ENCODE data around the gene PRDM16.

The PRDM16 gene

DNA sequence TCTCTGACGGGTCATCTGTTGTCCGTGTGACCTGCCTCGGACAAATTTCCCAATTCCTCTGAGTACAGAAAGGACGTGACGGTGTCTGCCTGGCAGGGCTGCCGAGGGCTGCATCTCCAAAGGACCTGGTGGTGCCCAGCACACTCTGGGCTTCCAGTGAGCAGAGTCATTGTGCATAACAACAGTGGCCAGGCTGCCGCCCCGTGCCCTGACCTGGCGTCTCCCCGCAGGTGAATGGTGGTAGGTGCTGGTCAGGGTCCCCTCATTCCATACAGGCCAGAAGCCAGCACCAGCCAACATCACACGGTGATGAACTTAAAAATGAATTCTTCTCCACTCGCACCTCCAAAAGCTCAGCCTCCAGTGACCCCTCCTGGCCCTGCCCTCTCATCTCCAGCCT, 28.2 kb downstream of the PRDM16 start:
- Histone ChIP-seq H3K4me1 (ENCODE audit: insufficient read depth, low read length) (no peaks in the 10 kb centered on the region), H3K9me3 (ENCODE audit: control insufficient read depth, insufficient read depth, low read length) (no peaks in the 10 kb centered on the region), H3K9ac (ENCODE audit: low read depth, low read length) (no peak overlapping the region), H3K36me3 (ENCODE audit: insufficient read depth, low read length) (no peaks in the 10 kb centered on the region)

- no peaks in the 10 kb centered on the region for H3K36me3 ChIP-seq (ENCODE audit: insufficient read depth, low read length)
- H3K4me1 ChIP-seq (ENCODE audit: insufficient read depth, low read length): no peaks in the 10 kb centered on the region
- no peak overlapping the region for H3K9ac ChIP-seq (ENCODE audit: low read depth, low read length)
- no peaks in the 10 kb centered on the region for H3K9me3 ChIP-seq (ENCODE audit: control insufficient read depth, insufficient read depth, low read length)
These were observed 28.9 kb downstream of the PRDM16 start for GRCh38 chr1:3097861-3098260.

DNA sequence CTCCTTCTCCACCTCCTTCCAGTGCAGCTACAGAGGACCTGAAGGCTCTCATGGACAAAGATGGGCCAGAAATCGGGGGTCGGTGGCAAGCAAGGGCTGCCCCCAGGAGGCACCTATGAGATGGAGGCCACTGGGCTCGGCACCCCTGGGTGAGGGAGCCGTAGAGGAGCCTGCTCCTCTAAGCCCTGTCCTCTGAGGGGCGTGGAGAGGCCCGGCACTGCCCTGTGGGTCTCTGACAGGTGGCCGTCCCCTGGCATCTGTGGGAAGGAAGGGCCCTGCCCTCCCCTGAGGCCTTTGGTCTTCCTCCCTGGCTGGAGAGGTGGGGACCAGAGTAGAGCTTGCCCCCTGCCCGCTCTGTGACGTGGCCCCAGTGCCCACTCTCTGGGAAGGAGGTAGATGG, 30.9 kb downstream of the PRDM16 start:
- no peak overlapping the region for H3K9ac ChIP-seq (ENCODE audit: low read depth, low read length)
- H3K4me1 ChIP-seq (ENCODE audit: insufficient read depth, low read length): peaks cover 3% of the 10 kb centered on the region; the same call in 1 of the 2 replicates
- H3K36me3 ChIP-seq (ENCODE audit: insufficient read depth, low read length): no peaks in the 10 kb centered on the region
- H3K9me3 ChIP-seq (ENCODE audit: control insufficient read depth, insufficient read depth, low read length): no peaks in the 10 kb centered on the region

DNA sequence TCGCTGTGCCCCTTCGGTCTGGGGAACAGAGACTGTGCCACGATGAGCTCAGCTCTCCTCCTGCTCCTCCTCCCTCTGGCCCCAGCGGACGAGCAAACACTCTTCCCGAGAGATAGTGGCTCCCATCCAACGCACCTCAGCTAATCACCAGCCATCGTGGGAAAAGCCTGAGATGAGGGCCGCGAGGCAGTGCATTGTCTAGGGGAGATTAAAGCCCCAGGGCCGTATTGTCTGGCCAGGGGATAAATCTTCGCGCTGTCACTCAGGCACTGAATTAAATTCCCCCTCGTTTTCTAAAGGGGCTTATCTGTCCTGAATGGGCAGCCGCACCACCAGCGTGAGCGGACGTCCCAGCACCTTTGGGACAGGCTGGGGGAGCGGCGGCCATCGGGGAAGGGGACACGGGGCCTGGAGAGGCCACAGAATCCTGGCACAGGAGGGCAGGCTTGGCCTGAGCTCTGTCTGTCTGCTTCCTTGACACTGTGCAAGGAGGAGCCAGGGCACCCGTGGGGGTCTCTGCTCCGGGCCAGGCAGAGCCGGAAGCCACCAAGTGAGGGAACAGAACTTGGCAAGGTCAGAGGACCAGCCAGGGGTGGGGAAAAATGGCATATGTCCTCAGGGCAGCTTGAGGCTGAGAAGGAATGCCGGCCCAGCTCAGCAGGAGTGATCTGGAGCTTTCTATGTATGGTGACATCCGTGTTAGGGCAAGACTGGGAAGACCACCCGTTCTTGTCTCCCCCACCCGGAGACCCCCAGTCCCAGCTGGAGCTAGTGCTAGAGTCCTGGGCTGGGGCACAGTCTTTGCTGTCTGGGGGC, 32.3 kb downstream of the PRDM16 start:
- Histone ChIP-seq H3K9me3 (ENCODE audit: control insufficient read depth, insufficient read depth, low read length) (no peaks in the 10 kb centered on the region), H3K4me1 (ENCODE audit: insufficient read depth, low read length) (peaks cover 9% of the 10 kb centered on the region; the same call in 1 of the 2 replicates), H3K9ac (ENCODE audit: low read depth, low read length) (no peak overlapping the region), H3K36me3 (ENCODE audit: insufficient read depth, low read length) (no peaks in the 10 kb centered on the region)

GRCh38 chr1:3102641-3103040, 33.6 kb downstream of the PRDM16 start:
- H3K9ac ChIP-seq (ENCODE audit: low read depth, low read length): no peak overlapping the region
- peaks cover 9% of the 10 kb centered on the region; the same call in 1 of the 2 replicates for H3K4me1 ChIP-seq (ENCODE audit: insufficient read depth, low read length)
- no peaks in the 10 kb centered on the region for H3K36me3 ChIP-seq (ENCODE audit: insufficient read depth, low read length)
- peaks cover under 1% of the 10 kb centered on the region; the same call in 1 of the 2 replicates for H3K9me3 ChIP-seq (ENCODE audit: control insufficient read depth, insufficient read depth, low read length)

DNA sequence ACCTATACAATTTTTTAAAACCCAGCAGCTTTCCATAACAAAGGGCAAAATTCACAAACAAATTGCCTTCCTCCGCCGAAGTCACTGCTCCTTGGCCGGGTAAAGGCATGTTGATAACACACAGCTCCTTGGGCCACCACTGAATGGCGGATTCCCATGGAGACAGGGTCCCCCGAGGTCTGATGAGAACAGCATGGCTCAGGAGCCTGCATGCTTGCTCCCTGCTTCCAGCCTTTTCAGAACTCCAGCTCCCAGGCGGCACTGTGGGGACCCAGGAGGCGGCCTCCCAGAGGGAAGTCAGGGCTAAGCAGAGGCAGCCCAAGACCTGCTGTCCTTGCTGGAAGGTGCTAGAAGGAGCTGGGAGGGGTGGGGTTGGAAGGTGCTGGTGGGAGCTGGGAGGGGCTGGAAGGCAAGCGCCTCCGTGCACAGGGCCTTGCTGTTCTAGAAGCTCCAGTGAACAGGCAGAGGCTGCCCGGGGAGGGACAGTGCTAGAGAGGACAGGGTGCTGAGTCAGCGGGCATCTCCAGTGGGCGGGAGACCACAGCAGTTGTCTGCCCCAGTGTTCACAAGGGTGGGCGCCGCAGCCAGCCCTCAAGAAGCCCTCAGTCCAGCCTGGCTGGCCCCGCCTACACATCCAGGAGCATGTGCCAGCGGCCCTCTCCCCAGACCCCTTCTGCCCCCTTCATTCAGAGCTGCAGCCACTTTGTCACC, 35.1 kb downstream of the PRDM16 start:
- Histone ChIP-seq H3K9me3 (ENCODE audit: control insufficient read depth, insufficient read depth, low read length) (peaks cover 5% of the 10 kb centered on the region; the same call in 1 of the 2 replicates), H3K9ac (ENCODE audit: low read depth, low read length) (no peak overlapping the region), H3K36me3 (ENCODE audit: insufficient read depth, low read length) (no peaks in the 10 kb centered on the region), H3K4me1 (ENCODE audit: insufficient read depth, low read length) (peaks cover 9% of the 10 kb centered on the region; the same call in 1 of the 2 replicates)

DNA sequence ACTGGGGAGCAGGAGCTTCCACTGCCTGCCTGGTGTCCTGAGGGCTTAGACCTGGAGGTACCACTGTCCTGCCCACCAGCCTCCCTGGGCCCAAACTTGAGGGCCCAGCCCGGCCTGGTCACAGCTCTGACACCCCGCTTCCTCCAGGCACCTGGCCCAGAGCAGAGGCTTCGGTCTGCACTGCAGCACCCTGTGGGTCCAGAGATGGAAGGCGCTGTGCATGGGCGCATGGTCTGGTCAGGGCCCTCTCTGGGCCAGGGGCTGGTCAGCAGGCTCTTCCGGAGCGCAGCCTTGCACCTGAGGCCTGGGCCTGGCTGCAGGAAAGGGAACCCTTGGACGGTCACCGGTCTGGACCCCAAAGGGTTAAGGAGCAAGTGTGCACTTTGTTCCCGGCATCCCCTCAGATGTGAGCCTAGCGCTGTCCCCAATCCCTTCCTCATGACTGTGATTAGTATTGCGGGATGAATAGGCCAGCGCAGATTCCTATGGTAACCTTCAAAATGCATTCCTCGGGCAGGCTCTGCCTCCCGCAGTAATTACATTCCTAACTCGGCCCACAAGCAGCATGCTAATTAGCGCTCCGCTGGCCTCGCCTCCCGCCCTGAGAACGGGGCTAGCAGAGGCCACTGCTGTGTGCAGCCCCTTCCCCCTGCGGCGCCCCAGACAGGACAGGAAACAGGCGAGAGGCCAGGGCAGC, 36.3 kb downstream of the PRDM16 start:
- Histone ChIP-seq H3K36me3 (ENCODE audit: insufficient read depth, low read length) (no peaks in the 10 kb centered on the region), H3K9ac (ENCODE audit: low read depth, low read length) (no peak overlapping the region), H3K4me1 (ENCODE audit: insufficient read depth, low read length) (peaks cover 9% of the 10 kb centered on the region; the same call in 1 of the 2 replicates), H3K9me3 (ENCODE audit: control insufficient read depth, insufficient read depth, low read length) (peaks cover 5% of the 10 kb centered on the region; the same call in 1 of the 2 replicates)

- peaks cover 9% of the 10 kb centered on the region; the same call in 1 of the 2 replicates for H3K4me1 ChIP-seq (ENCODE audit: insufficient read depth, low read length)
- no peak overlapping the region for H3K9ac ChIP-seq (ENCODE audit: low read depth, low read length)
- no peaks in the 10 kb centered on the region for H3K36me3 ChIP-seq (ENCODE audit: insufficient read depth, low read length)
- H3K9me3 ChIP-seq (ENCODE audit: control insufficient read depth, insufficient read depth, low read length): peaks cover 5% of the 10 kb centered on the region; the same call in 1 of the 2 replicates
These were observed 37.2 kb downstream of the PRDM16 start for GRCh38 chr1:3106216-3106615.

- Histone ChIP-seq H3K4me1 (ENCODE audit: insufficient read depth, low read length) (peaks cover 9% of the 10 kb centered on the region; the same call in 1 of the 2 replicates), H3K9me3 (ENCODE audit: control insufficient read depth, insufficient read depth, low read length) (peaks cover 5% of the 10 kb centered on the region; the same call in 1 of the 2 replicates), H3K36me3 (ENCODE audit: insufficient read depth, low read length) (no peaks in the 10 kb centered on the region), H3K9ac (ENCODE audit: low read depth, low read length) (no peak overlapping the region)
These were observed 38.2 kb downstream of the PRDM16 start for GRCh38 chr1:3107201-3107600.

DNA sequence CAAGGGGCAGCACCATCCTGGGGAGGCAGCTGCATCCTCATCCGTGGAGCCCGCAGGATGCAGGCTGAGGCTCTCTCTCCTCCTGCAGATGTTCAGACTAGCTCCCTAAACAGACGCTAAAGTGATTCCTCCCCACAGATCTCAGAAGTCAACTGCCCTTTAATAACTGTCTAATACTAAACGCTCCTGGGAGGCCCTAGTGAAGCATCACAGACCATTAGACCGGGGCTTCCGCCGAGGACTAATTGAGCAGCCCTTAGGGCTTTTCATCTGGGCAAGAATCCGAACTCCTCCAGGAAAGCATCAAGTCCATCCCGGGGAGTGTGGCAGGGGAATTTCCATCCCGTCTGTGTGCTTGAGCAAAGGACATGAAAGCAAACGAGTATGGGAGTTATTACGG, 40.4 kb downstream of the PRDM16 start:
- Histone ChIP-seq H3K36me3 (ENCODE audit: insufficient read depth, low read length) (no peaks in the 10 kb centered on the region), H3K4me1 (ENCODE audit: insufficient read depth, low read length) (peaks cover 9% of the 10 kb centered on the region; the same call in 1 of the 2 replicates), H3K9ac (ENCODE audit: low read depth, low read length) (no peak overlapping the region), H3K9me3 (ENCODE audit: control insufficient read depth, insufficient read depth, low read length) (peaks cover 5% of the 10 kb centered on the region; the same call in 1 of the 2 replicates)

DNA sequence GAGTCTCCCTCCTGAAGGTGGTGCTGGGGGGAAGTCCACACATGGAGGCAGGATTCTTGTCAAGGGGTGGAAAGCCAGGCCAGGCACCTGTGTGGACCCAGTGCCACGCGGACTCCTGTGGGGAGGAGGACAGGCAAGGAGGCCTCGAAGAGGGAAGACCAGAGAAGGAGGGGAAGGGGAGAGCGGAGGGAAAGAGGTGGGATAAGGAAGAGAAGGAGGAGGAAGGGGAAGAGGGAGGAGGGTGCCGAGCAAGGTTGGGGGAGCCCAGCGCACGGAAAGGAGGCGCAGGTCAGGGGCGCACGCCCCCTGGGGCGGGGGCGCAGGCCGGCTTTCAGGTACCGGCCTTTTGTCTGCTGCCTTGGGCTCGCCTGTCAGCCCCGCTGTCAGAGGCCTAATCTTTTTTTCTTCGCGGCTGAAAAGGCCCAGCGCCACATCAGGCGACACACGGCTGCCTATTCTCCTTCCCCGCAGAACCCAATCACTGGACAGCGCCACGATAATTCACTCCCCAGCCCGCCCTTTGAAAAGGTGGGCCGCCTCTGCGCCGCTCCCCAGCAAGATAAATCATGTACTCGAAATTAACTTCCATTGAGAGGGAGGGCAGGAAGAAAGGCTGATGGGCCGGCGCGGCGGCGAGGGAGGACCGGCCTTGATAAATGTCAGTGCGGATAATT, 42.5 kb downstream of the PRDM16 start:
- Histone ChIP-seq H3K9me3 (ENCODE audit: control insufficient read depth, insufficient read depth, low read length) (peaks cover 5% of the 10 kb centered on the region; the same call in 1 of the 2 replicates), H3K9ac (ENCODE audit: low read depth, low read length) (no peak overlapping the region), H3K36me3 (ENCODE audit: insufficient read depth, low read length) (no peaks in the 10 kb centered on the region), H3K4me1 (ENCODE audit: insufficient read depth, low read length) (no peaks in the 10 kb centered on the region)

DNA sequence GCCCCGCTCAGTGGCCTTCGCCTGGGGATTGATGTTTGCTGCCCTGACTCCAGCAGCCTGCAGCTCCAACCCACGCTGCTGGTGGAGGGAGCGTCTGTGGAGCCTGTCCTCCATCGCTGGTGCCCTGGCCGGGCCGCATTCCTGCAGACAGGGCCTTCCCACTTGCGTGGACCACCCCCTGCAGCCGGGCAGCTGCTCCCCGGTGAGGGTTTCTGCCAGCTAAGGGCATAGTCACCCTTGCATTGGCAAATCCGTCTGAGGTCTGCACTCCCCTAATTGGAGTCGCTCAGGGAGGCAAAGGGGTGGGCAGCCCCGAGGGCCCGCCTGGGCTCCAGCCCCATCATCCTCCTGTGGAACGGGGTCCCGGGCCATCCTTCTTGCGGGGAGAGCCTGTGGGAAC, 43.5 kb downstream of the PRDM16 start:
- H3K4me1 ChIP-seq (ENCODE audit: insufficient read depth, low read length): no peaks in the 10 kb centered on the region
- no peaks in the 10 kb centered on the region for H3K36me3 ChIP-seq (ENCODE audit: insufficient read depth, low read length)
- no peak overlapping the region for H3K9ac ChIP-seq (ENCODE audit: low read depth, low read length)
- H3K9me3 ChIP-seq (ENCODE audit: control insufficient read depth, insufficient read depth, low read length): peaks cover 5% of the 10 kb centered on the region; the same call in 1 of the 2 replicates

- no peaks in the 10 kb centered on the region; the same call in 1 of the 2 replicates for H3K9me3 ChIP-seq (ENCODE audit: control insufficient read depth, insufficient read depth, low read length)
- no peaks in the 10 kb centered on the region for H3K4me1 ChIP-seq (ENCODE audit: insufficient read depth, low read length)
- no peak overlapping the region for H3K9ac ChIP-seq (ENCODE audit: low read depth, low read length)
- H3K36me3 ChIP-seq (ENCODE audit: insufficient read depth, low read length): no peaks in the 10 kb centered on the region
These were observed 44.2 kb downstream of the PRDM16 start for GRCh38 chr1:3113047-3113740.
